Measurements from ENCODE around the gene RBM33. TPM values are rescaled to one million over a fixed set of nuclear protein-coding genes. Genes with fewer than 3 reads are reported as not detected.

Gene RBM33
- total RNA-seq, 4 donors from 2014 or later: 35.7 to 59.9 (median 44.5) TPM

DNA sequence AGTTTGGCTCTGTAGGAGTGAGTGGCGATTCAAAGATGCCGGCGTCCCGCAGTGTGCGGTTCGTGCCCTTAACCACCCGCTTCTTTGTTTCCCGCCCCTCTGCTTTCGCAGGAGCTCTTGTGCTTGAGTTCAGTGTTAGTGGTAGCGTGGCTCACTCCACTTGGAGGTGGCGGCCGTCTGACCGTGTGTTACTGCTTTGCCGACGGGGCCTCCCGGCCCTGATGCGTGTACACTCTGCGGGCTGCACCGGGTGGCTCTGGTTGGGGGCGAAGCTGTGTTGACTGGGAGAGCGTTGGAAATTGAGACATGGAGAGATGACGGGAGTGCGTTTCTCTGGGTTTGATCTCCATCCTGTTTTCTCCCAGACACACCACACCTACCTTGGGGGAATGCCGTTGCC is 136.4 kb downstream of the RBM33 start:
- no peaks in the 10 kb centered on the region for H3K27me3 ChIP-seq
- H3K27ac ChIP-seq: no peak overlapping the region
- no peaks in the 10 kb centered on the region for H3K4me1 ChIP-seq
- DNase-seq: no peak
- TF ChIP-seq, protein P1, sequence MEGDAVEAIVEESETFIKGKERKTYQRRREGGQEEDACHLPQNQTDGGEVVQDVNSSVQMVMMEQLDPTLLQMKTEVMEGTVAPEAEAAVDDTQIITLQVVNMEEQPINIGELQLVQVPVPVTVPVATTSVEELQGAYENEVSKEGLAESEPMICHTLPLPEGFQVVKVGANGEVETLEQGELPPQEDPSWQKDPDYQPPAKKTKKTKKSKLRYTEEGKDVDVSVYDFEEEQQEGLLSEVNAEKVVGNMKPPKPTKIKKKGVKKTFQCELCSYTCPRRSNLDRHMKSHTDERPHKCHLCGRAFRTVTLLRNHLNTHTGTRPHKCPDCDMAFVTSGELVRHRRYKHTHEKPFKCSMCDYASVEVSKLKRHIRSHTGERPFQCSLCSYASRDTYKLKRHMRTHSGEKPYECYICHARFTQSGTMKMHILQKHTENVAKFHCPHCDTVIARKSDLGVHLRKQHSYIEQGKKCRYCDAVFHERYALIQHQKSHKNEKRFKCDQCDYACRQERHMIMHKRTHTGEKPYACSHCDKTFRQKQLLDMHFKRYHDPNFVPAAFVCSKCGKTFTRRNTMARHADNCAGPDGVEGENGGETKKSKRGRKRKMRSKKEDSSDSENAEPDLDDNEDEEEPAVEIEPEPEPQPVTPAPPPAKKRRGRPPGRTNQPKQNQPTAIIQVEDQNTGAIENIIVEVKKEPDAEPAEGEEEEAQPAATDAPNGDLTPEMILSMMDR (IDR thresholded peaks at IDR 0.05): no peak
- TF ChIP-seq POLR2A (IDR thresholded peaks at IDR 0.05): no peak
- H3K36me3 ChIP-seq: peaks cover 13 to 21% of the 10 kb centered on the region in 2 donors
- no peak overlapping the region for H3K4me3 ChIP-seq (replicated peaks in 1 of 3)
- intact Hi-C loops (cut with DNase I): no loop called here
- 96% methylated on average over 24 of the region's 24 CpGs for WGBS, 2 donors
- H3K9me3 ChIP-seq: no peaks in the 10 kb centered on the region

DNA sequence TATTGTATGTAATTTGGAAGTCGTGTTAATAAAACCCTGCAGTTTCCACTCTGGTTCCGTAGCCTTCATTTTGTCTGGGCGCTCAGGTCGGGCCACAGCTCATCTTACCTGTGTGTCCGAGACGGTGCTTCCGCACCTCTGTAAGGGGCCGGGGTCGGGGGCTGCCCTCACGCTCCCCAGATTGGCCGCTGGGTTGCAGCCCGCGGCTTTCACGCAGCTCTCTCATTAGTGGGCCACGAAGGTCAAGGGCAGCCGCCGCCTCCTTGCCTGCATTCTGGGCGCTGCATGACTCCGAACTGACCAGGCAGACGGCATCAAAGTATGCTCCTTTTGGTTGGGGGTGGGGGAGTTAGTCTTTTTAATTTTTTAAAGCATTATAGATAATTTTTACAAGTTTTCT is 137.0 kb downstream of the RBM33 start:
- Histone ChIP-seq H3K4me3 (replicated peaks in 1 of 3) (no peak overlapping the region), H3K27me3 (no peaks in the 10 kb centered on the region), H3K9me3 (no peaks in the 10 kb centered on the region), H3K27ac (no peak overlapping the region), H3K4me1 (no peaks in the 10 kb centered on the region), H3K36me3 (peaks cover 8 to 16% of the 10 kb centered on the region in 2 donors)
- WGBS, 2 donors: 93 to 94% methylated on average over 20 of the region's 20 CpGs
- intact Hi-C loops (cut with DNase I): no loop called here
- no peak for TF ChIP-seq POLR2A (IDR thresholded peaks at IDR 0.05)
- TF ChIP-seq, protein P1 (IDR thresholded peaks at IDR 0.05): no peak
- no peak for DNase-seq

DNA sequence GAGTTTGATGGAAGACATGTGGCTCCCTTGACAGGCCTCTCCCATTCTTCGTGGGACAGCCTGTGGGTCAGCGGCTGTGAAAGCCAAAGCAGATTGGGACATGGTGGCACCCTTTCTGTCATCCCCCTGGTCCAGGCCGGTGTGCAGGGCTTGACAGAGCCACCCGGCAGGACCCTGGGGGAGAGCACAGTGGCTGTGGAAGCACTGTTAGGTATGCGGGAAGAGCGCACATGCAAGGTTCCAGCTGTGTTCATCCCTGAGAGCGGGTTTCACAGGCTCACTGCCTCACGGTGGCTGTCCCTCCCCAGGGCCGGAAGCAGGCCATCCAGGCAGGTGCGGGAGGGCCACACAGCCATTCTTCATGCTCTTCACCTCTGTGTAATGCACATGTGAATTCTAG is 138.0 kb downstream of the RBM33 start:
- peaks cover 6 to 11% of the 10 kb centered on the region in 2 donors for H3K36me3 ChIP-seq

DNA sequence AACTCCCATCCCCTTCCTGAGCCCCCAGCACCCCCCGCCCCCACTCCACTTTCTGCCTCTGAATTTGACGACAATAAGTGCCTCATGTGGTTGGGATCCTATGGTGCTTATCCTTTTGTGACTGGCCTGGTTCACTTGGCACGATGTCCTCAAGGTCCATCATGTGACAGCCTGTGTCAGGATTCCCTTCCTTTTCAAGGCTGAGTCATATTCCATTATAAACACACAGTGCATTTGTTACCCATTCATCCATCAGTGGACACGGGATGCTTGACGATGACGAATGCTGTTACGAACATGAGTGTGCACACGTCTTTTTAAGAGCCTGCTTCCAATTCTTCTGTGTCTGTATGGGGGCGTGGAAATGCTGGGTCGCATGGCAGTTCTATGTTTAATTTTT is 141.1 kb downstream of the RBM33 start:
- Histone ChIP-seq H3K36me3 (peaks cover 0 to 5% of the 10 kb centered on the region in 2 donors), H3K4me3 (replicated peaks in 1 of 3) (no peak overlapping the region), H3K27ac (no peak overlapping the region), H3K4me1 (peaks cover 0 to 12% of the 10 kb centered on the region in 2 donors), H3K27me3 (no peaks in the 10 kb centered on the region), H3K9me3 (no peaks in the 10 kb centered on the region)
- intact Hi-C loops (cut with DNase I): no loop called here
- no peak for TF ChIP-seq POLR2A (IDR thresholded peaks at IDR 0.05)
- TF ChIP-seq, protein P1 (IDR thresholded peaks at IDR 0.05): no peak
- 94% methylated on average over 10 of the region's 10 CpGs for WGBS, 2 donors
- DNase-seq: no peak

More for the DNA sequence above, 138.0 kb downstream of the RBM33 start:
- Histone ChIP-seq H3K9me3 (no peaks in the 10 kb centered on the region), H3K4me3 (replicated peaks in 1 of 3) (no peak overlapping the region), H3K4me1 (peaks cover 0 to 8% of the 10 kb centered on the region in 2 donors), H3K27ac (no peak overlapping the region), H3K27me3 (no peaks in the 10 kb centered on the region)
- DNase-seq: no peak
- intact Hi-C loops (cut with DNase I): no loop called here
- TF ChIP-seq POLR2A (IDR thresholded peaks at IDR 0.05): no peak
- TF ChIP-seq, protein P1 (IDR thresholded peaks at IDR 0.05): no peak
- WGBS, 2 donors: 95 to 96% methylated on average over 9 to 10 of the region's 10 CpGs

DNA sequence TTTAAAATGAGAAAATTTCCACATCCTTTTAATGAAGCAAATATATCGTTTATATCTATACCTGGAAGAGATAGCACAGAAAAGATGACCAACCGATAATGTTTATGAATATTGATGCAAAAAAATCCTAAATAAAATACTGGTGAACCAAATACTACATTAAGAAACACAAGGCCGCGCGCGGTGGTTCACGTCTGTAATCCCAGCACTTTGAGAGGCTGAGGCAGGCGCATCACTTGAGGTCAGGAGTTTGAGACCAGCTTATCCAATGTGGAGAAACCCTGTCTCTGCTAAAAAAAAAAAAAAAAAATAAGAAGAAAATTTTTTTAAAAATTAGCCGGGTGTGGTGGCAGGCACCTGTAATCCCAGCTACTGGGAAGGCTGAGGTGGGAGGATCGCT is 142.0 kb downstream of the RBM33 start:
- WGBS, 2 donors: 86 to 90% methylated on average over 10 of the region's 10 CpGs
- no peak for TF ChIP-seq POLR2A (IDR thresholded peaks at IDR 0.05)
- TF ChIP-seq, protein P1 (IDR thresholded peaks at IDR 0.05): no peak
- H3K9me3 ChIP-seq: no peaks in the 10 kb centered on the region
- intact Hi-C loops (cut with DNase I): no loop called here
- H3K4me1 ChIP-seq: peaks cover 0 to 12% of the 10 kb centered on the region in 2 donors
- no peak for DNase-seq
- no peak overlapping the region for H3K27ac ChIP-seq
- H3K4me3 ChIP-seq (replicated peaks in 1 of 3): no peak overlapping the region
- H3K36me3 ChIP-seq: no peaks in the 10 kb centered on the region
- no peaks in the 10 kb centered on the region for H3K27me3 ChIP-seq

All from thyroid gland (tissue), 4 donors.